Measurements from ENCODE around the gene MRPL30.
"Not testable (repeated sequence)": the region's sequence is repeated elsewhere in the genome, so short reads cannot be mapped to it uniquely, and the experiment has no call there.

The MRPL30 gene

GRCh38 chr2:99187011-99187410, 6.0 kb downstream of the MRPL30 start:
- no peak for DNase-seq

DNA sequence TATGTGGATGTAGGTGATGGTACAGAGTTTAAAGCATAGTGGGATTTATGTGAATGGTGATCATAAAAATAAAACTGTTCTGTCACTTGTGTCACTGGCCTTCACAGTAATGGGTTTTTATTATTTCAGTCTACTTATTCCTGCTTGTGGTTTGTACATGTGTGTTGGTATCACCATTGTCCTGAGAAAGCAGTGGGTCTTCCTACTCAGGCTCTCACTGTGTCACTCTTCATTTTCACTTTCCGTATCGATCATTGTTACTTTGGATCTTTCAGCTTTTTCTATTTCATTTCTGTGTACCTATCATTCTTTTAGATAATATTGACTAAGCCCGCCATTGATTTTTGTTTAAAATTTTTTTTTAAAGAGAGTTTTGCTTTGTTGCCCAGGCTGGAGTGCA, 7.4 kb downstream of the MRPL30 start:
- no peak for DNase-seq

DNA sequence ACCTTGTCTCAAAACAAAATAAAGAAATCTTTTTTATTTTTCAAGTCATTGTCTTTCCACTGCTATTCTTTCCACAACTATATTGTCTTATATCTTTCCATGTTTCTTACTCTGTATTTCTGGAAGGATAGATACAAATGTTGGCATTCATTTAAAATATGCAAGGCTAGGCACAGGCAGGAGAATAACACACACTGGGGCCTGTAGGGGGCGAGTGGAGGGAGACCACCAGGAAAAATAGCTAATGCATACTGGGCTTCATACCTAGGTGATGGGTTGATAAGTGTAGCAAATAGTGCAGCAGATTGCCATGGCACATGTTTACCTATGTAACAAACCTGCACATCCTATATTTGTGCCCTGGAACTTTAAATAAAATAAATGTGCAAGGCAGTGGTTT, 9.6 kb downstream of the MRPL30 start:
- DNase-seq, result no peak

- DNase-seq, result not testable (repeated sequence)
These were observed 11.4 kb downstream of the MRPL30 start for GRCh38 chr2:99192364-99192763.

GRCh38 chr2:99198103-99198841, 17.3 kb downstream of the MRPL30 start:
- no peak for DNase-seq

GRCh38 chr2:99200076-99200800, 19.3 kb downstream of the MRPL30 start:
- no peak for DNase-seq

- DNase-seq, result no peak
These were observed 21.1 kb downstream of the MRPL30 start for GRCh38 chr2:99201959-99202678.

GRCh38 chr2:99205491-99205890, 24.5 kb downstream of the MRPL30 start:
- peak; percentile 2 for DNase-seq

GRCh38 chr2:99216096-99216495, 35.1 kb downstream of the MRPL30 start:
- DNase-seq, result no peak

DNA sequence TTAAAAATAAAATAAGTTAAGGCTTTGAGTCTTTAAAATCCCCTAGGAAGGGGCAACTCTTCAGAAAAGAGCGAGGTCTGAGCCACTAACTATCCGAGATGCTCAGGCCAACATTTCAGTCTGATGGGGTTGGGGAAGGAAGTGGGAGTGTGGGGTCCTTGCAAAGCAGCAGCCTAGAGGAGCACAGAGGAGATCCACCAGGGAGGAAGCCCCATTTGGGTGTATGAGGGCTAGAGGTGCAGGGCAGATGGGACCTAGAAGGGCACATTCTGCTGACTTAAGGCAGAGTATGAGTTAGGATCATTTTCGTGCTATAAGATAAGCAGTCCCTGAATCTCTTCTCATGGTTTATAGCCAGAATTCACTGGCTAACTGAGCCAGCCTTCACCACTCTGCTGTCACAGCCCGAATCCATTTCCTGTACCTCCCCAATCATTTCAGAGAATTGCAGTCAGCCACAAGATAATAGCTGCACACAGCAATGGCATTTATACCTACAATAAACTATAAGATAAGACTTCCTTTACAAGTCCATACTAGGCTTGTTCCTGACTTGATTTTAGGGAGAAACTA, 37.0 kb downstream of the MRPL30 start:
- no peak for DNase-seq

DNA sequence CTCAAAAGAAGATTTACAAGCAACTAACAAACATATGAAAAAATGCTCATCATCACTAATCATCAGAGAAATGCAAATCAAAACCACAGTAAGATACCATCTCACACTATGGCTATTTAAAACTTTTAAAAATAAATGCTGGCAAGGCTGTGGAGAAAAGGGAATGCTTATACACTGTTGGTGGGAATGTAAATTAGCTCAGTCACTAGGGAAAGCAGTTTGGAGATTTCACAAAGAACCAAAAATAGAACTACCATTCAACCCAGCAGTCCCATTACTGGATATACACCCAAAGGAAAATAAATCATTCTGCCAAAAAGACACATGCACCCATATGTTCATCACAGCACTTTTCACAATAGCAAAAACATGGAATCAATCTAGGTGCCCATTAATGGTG, 52.2 kb downstream of the MRPL30 start:
- not testable (repeated sequence) for DNase-seq

GRCh38 chr2:99238599-99238998, 57.6 kb downstream of the MRPL30 start:
- no peak for DNase-seq

DNA sequence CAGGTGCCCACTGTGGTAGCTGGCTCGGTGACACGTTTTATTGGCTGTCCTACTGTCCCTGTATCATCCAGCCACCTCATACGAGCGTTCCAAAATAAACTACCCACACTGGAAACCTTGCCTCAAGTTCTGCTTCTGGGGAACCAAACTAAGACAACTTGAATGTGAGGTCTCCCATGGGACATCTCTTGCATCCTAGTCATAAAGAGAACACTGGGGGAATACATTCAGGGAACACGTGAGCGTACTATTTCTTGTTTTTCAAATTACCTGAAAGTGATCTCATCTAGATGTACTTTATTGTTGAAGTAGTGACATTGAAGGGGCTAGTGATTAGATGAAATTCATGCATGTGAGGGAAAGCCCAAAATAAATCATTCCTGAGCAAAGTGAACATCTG, 59.4 kb downstream of the MRPL30 start:
- no peak for DNase-seq

DNA sequence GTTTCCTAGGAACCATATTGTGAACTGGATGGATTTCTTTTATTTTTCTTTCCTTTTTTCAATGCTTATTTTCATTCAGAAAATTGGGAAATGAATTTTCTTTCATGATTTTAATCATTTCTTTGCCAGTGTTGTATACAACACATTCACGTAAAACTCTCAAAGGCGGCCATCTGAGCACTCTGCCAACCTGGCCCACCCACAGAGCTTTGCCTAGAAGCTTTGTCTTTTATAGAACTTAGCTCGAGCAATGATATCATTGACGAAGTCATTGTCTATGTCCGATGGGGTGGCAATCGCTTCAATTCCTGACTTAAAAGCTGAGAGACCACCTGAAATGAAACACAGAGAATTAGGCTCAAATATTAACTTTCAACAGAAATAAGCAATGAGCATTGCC, 61.2 kb downstream of the MRPL30 start:
- no peak for DNase-seq
